B cell (primary cell): ENCODE data around the gene ELMO1. TPM values are rescaled to one million over a fixed set of nuclear protein-coding genes. Genes with fewer than 3 reads are reported as not detected.

ENCODE experiments used
- ATAC-seq: fragments of 200-7000 bp; cut with Tn5 transposase; one replicate; pipeline ENCODE4 v1.10.0; 2021; ENCODE audit warnings: low read depth, mild to moderate bottlenecking, moderate number of reproducible peaks, moderate library complexity
- CTCF ChIA-PET: fragments of 350-600 bp; sonication (Branson Sonifier 250); formaldehyde crosslinking; loops from one replicate; lab custom pipeline; 2021; ENCODE audit warnings: antibody characterized with exemption, inconsistent platforms; lab: Charles Lee
- POLR2A ChIA-PET: fragments of 350-600 bp; sonication (Branson Sonifier 250); formaldehyde crosslinking; loops from one replicate; lab custom pipeline; 2021; ENCODE audit warnings: antibody characterized with exemption; lab: Charles Lee
- DNase-seq: peaks from one replicate; pipeline ENCODE4 v3.0.0; 2013
- H2AFZ ChIP-seq: 2 replicates; pipeline ENCODE4 v1.6.1; 2012; ENCODE audit warnings: mild to moderate bottlenecking, low read depth, low read length; ENCODE audit not compliant: insufficient read depth, poor library complexity, severe bottlenecking
- H3K27ac ChIP-seq, 2 donors: 1 replicate in 1 of 2; 2 replicates in 1 of 2; pipeline ENCODE4 v1.5.1; 2012 to 2013; ENCODE audit warnings: low read length in 2 of 2, mild to moderate bottlenecking in 2 of 2, moderate library complexity in 1 of 2
- H3K27me3 ChIP-seq, 4 experiments: fragments of 200-600 bp in 1 of 4; sonication (generic) in 1 of 4; replicated peaks in 1 of 4; 1 replicate in 2 of 4; 2 replicates in 2 of 4; pipeline versions ENCODE4 v1.6.1 to v1.7.0; 2013 to 2016; ENCODE audit warnings: low read length in 3 of 4, mild to moderate bottlenecking in 2 of 4, mixed read lengths in 1 of 4, moderate library complexity in 1 of 4; ENCODE audit not compliant: insufficient read depth in 4 of 4, control insufficient read depth in 3 of 4; ENCODE audit errors: control extremely low read depth in 1 of 4
- H3K36me3 ChIP-seq, 2 experiments: replicated peaks in 1 of 2; 1 replicate in 1 of 2; 2 replicates in 1 of 2; pipeline versions ENCODE4 v1.6.1 to v1.7.1; 2013; ENCODE audit warnings: low read length in 1 of 2; ENCODE audit not compliant: insufficient read depth in 2 of 2, control insufficient read depth in 1 of 2; ENCODE audit errors: control extremely low read depth in 1 of 2, extremely low read depth in 1 of 2
- H3K4me1 ChIP-seq, 2 donors: fragments of 200-600 bp in 1 of 2; sonication (generic) in 1 of 2; 1 replicate in 1 of 2; 2 replicates in 1 of 2; pipeline versions ENCODE4 v1.5.1 to v1.6.1; 2013 to 2017; ENCODE audit warnings: low read length in 2 of 2; ENCODE audit not compliant: control insufficient read depth in 2 of 2, insufficient read depth in 2 of 2
- H3K4me2 ChIP-seq: replicated peaks from 2 replicates; pipeline ENCODE3; 2012; ENCODE audit warnings: mild to moderate bottlenecking, low read depth, low read length; ENCODE audit not compliant: poor library complexity, severe bottlenecking
- H3K4me3 ChIP-seq, 5 experiments: fragments of 200-600 bp in 1 of 5; sonication (generic) in 1 of 5; 1 replicate in 3 of 5; 2 replicates in 2 of 5; pipeline versions ENCODE4 v1.5.1 to v1.7.0; 2011 to 2016; ENCODE audit warnings: low read length in 4 of 5, mild to moderate bottlenecking in 4 of 5, low read depth in 2 of 5, control low read depth in 1 of 5, moderate library complexity in 1 of 5; ENCODE audit not compliant: insufficient read depth in 1 of 5; ENCODE audit errors: control extremely low read depth in 1 of 5, extremely low read depth in 1 of 5
- H3K79me2 ChIP-seq: fragments of 200-600 bp; sonication (generic); one replicate; pipeline ENCODE4 v1.6.0; 2016; ENCODE audit warnings: low read length; ENCODE audit not compliant: control insufficient read depth, insufficient read depth
- H3K9ac ChIP-seq: fragments of 200-600 bp; sonication (generic); 2 replicates; pipeline ENCODE4 v1.6.1; 2017; ENCODE audit warnings: mild to moderate bottlenecking, low read length, moderate library complexity
- H3K9me3 ChIP-seq, 3 donors: one replicate each; pipeline versions ENCODE4 v1.6.1 to v1.7.1; 2013; ENCODE audit warnings: low read length in 2 of 3; ENCODE audit not compliant: control insufficient read depth in 2 of 3, insufficient read depth in 1 of 3; ENCODE audit errors: control extremely low read depth in 1 of 3
- H4K20me1 ChIP-seq: 2 replicates; pipeline ENCODE4 v1.6.0; 2012; ENCODE audit warnings: mild to moderate bottlenecking, low read length; ENCODE audit not compliant: insufficient read depth, control insufficient read depth, poor library complexity, severe bottlenecking
- H3K27ac Mint-ChIP-seq: one replicate; pipeline ENCODE4 v1.8.0; 2021; ENCODE audit warnings: mixed read lengths
- H3K27me3 Mint-ChIP-seq: one replicate; pipeline ENCODE4 v1.8.0; 2021; ENCODE audit warnings: mixed read lengths
- H3K4me1 Mint-ChIP-seq: one replicate; pipeline ENCODE4 v1.8.0; 2021; ENCODE audit warnings: mixed read lengths
- H3K4me3 Mint-ChIP-seq: one replicate; pipeline ENCODE4 v1.8.0; 2021; ENCODE audit warnings: mixed read lengths
- H3K9me3 Mint-ChIP-seq: one replicate; pipeline ENCODE4 v1.8.0; 2022; ENCODE audit warnings: mixed read lengths; ENCODE audit not compliant: insufficient read depth
- CTCF ChIP-seq: fragments of 200-600 bp; IDR thresholded peaks from one replicate; pipeline ENCODE4 v1.8.0; 2022; ENCODE audit warnings: antibody characterized with exemption, mild to moderate bottlenecking
- EZH2 ChIP-seq: IDR thresholded peaks from 2 replicates; pipeline ENCODE4 v1.6.1; 2012; ENCODE audit warnings: borderline replicate concordance, low read depth, mild to moderate bottlenecking, moderate library complexity, low read length; ENCODE audit not compliant: insufficient read depth, poor library complexity, severe bottlenecking
- WGBS: methylation state at CpG from one replicate; pipeline ENCODE4 v1.1.5; 2013; ENCODE audit warnings: missing lambda C conversion rate; ENCODE audit not compliant: insufficient coverage; 5-methylcytosine and 5-hydroxymethylcytosine counted together
- intact Hi-C: fragments of 100-400 bp; cut with micrococcal nuclease; formaldehyde crosslinking; loops from one replicate; pipeline ENCODE4 v1.10.0; 2022
- polyA plus RNA-seq: library from polyadenylated mRNA; depleted of rRNA; stranded (reverse); fragments of >200 nt; gene quantifications from 2 replicates; pipeline ENCODE4 v1.2.3, GENCODE V29; 2012
- total RNA-seq, 2 donors: library from RNA; stranded (reverse); fragments of 120-200 nt in 1 of 2; gene quantifications; 1 replicate in 1 of 2; 2 replicates in 1 of 2; pipeline versions ENCODE4 v1.2.3 to v1.2.4, GENCODE V29; 2013 to 2022

ELMO1 gene
- total and polyA plus RNA-seq, 2 donors (not counting 1 experiment from before 2014, with no cell fraction given) = 44.7 to 177 TPM

DNA sequence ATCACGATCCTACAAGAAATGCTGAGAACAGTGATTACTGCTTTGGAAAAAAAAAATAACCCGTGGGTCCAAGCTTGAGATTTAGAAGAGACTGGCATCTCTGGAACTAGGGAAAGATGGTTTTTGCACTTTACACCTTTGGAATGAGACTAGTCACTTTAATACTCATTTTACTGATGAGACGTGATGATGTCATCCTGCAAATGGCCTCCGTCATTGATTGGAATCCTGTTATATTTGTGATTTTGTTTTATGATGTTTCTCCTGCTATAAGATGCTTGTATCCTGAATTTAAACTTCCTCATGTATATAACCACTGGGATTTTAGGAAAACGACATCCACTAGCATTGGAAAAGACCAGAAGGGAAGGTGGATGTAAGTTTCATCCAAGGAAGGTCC lies 363.1 kb downstream of the ELMO1 start:
- no peak overlapping the region for H3K27ac Mint-ChIP-seq
- intact Hi-C loops = no loop called here
- H3K27me3 ChIP-seq = no peaks in the 10 kb centered on the region
- no peaks in the 10 kb centered on the region for H3K9me3 ChIP-seq
- H3K4me3 Mint-ChIP-seq = no peak overlapping the region
- ChIA-PET CTCF (no interaction called here), POLR2A (no interaction called here)
- H3K27me3 Mint-ChIP-seq = no peaks in the 10 kb centered on the region
- no peak overlapping the region for H2AFZ ChIP-seq
- DNase-seq = no peak
- no peak overlapping the region for H3K9ac ChIP-seq
- no peak overlapping the region for H3K4me3 ChIP-seq
- H3K27ac ChIP-seq = no peak overlapping the region
- H3K4me2 ChIP-seq = no peak overlapping the region
- peaks cover 0 to 6% of the 10 kb centered on the region in 2 experiments for H3K36me3 ChIP-seq
- peaks cover 6% of the 10 kb centered on the region for H4K20me1 ChIP-seq
- TF ChIP-seq CTCF (no peak), EZH2 (no peak)
- H3K9me3 Mint-ChIP-seq = no peaks in the 10 kb centered on the region
- WGBS = 97% methylated on average over 3 of the region's 5 CpGs
- no peaks in the 10 kb centered on the region for H3K4me1 ChIP-seq
- ATAC-seq = no peak
- peaks cover 17% of the 10 kb centered on the region for H3K4me1 Mint-ChIP-seq
- peaks cover 3% of the 10 kb centered on the region for H3K79me2 ChIP-seq

- ATAC-seq (no peak), DNase-seq (no peak)
- ChIA-PET CTCF (no interaction called here), POLR2A (no interaction called here)
- Mint-ChIP-seq H3K27me3 (no peaks in the 10 kb centered on the region), H3K27ac (no peak overlapping the region), H3K4me3 (no peak overlapping the region), H3K4me1 (peaks cover 17% of the 10 kb centered on the region), H3K9me3 (no peaks in the 10 kb centered on the region)
- Histone ChIP-seq H2AFZ (no peak overlapping the region), H3K9ac (no peak overlapping the region), H4K20me1 (peaks cover 6% of the 10 kb centered on the region), H3K4me3 (no peak overlapping the region), H3K36me3 (peaks cover 0 to 6% of the 10 kb centered on the region in 2 experiments), H3K79me2 (no peaks in the 10 kb centered on the region), H3K27ac (no peak overlapping the region), H3K27me3 (no peaks in the 10 kb centered on the region), H3K4me2 (no peak overlapping the region), H3K4me1 (no peaks in the 10 kb centered on the region), H3K9me3 (no peaks in the 10 kb centered on the region)
- no CpG with 5 or more reads among the region's 2 CpGs for WGBS
- TF ChIP-seq CTCF (no peak), EZH2 (no peak)
- intact Hi-C loops = no loop called here
These were observed 364.4 kb downstream of the ELMO1 start for GRCh38 chr7:37084303-37084702.
